Neuron (in vitro differentiated cells): ENCODE data around the gene SYF2.

ENCODE experiments used
- H2AFZ ChIP-seq: one replicate; pipeline ENCODE4 v1.6.1; 2013; ENCODE audit warnings: low read depth, mild to moderate bottlenecking, inconsistent platforms, low read length, moderate library complexity
- H3K27me3 ChIP-seq: one replicate; pipeline ENCODE4 v1.6.1; 2013; ENCODE audit warnings: low read length; ENCODE audit not compliant: insufficient read depth
- H3K36me3 ChIP-seq: one replicate; pipeline ENCODE4 v1.6.1; 2013; ENCODE audit warnings: low read length; ENCODE audit not compliant: insufficient read depth
- H3K4me1 ChIP-seq: one replicate; pipeline ENCODE4 v1.6.1; 2013; ENCODE audit warnings: low read length; ENCODE audit not compliant: insufficient read depth
- H3K4me3 ChIP-seq: 2 replicates; pipeline ENCODE4 v1.5.1; 2013; ENCODE audit warnings: mild to moderate bottlenecking, low read length, moderate library complexity
- H3K9me3 ChIP-seq: one replicate; pipeline ENCODE4 v1.6.1; 2013; ENCODE audit warnings: low read length

SYF2 gene

DNA sequence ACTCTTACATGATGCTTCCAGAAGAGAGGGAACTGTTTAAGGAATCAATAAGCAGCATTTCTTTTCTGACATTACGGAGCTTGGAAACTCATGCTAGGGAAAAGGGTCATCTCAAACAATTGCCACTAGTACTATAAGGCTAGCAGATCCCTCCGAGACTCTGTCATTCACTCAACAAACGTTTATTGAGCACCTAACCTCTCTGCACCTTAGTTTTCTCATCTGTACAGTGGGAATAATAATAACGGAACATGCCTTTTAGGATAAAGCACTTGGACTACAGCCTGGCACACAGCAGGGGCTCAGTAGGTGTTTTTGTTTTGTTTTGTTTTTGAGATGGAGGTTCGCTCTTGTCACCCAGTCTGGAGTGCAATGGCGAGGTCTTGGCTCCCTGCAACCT lies 51.3 kb downstream of the SYF2 start:
- peaks cover 13% of the 10 kb centered on the region for H3K27me3 ChIP-seq
- no peak overlapping the region for H3K4me3 ChIP-seq
- H3K9me3 ChIP-seq, result no peaks in the 10 kb centered on the region
- no peaks in the 10 kb centered on the region for H3K4me1 ChIP-seq
- no peak overlapping the region for H2AFZ ChIP-seq
- no peaks in the 10 kb centered on the region for H3K36me3 ChIP-seq

DNA sequence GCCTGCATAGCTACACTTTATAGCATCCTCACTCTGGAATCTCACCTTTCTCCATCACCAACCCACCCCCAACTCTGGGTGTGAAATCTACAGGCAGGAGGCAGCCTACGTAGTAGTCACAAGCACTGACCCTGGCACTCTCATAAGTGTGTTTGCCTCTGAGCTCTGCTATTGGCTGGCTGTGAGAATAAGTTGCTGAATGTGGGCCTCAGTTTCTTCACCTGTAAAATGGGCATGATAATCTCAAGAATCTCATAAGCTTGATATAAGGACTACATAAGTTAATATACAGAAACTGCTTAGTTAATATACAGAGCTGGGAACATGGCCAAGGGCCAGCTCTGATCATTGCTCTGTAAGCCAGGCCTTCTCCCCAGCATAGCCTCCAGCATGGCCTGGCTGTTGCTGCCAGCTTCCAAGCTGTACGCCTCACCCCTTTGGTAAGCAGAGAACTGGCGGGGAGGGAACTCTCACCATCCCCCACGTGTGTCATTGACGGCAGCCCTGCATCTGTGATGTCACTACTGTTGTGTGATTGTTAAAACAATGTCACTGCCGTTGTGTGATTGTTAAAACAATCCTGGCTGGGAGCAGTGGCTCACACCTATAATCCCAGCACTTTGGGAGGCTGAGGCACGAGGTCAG lies 53.3 kb downstream of the SYF2 start:
- no peaks in the 10 kb centered on the region for H3K9me3 ChIP-seq
- no peaks in the 10 kb centered on the region for H3K36me3 ChIP-seq
- H3K27me3 ChIP-seq, result peaks cover 9% of the 10 kb centered on the region

DNA sequence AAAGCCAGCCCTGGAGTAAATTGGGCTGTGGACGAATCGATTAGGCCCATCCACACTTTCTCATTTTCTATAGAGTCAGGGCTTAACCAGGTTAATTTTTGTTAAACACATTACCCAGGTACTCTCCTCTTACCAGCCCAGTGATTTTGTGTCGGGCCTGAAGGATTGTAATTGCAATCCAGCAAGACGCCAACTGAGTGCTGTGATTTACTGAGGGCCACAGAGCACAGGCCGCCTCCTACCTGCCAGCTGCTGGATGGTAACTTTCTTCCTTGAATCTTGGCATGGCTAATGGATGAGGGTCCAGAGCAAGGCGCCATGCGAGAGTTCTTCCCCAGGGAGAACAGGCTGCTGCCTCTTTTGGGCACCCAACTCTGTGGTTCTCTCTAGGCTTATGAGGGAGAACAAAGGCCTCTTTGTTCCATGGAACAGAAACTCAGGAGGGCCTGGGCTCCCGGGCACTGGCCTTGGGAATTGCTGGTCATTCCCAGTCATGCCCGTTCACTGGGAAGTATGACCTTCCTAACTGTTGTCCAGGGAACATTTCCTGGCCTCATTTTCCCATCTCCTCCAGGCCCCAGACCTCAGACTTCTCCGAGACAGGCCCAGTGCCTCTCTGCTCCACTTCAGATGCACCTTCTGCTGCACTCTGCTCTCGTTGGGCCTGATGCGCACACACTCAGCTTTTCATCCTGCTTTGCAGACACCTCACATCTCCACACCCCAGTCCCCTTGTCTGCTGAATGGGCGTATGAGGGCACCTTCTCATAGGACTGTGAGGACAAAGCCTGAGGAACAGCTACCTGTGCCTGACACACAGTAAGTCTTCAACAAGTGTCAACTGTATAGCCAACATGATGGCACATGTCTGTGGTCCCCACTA lies 57.3 kb downstream of the SYF2 start:
- Histone ChIP-seq H2AFZ (no peak overlapping the region), H3K36me3 (no peaks in the 10 kb centered on the region), H3K9me3 (no peaks in the 10 kb centered on the region), H3K27me3 (peaks cover 1% of the 10 kb centered on the region), H3K4me1 (no peaks in the 10 kb centered on the region), H3K4me3 (no peak overlapping the region)

More for the DNA sequence above, 53.3 kb downstream of the SYF2 start:
- Histone ChIP-seq H2AFZ (no peak overlapping the region), H3K4me3 (no peak overlapping the region), H3K4me1 (no peaks in the 10 kb centered on the region)

DNA sequence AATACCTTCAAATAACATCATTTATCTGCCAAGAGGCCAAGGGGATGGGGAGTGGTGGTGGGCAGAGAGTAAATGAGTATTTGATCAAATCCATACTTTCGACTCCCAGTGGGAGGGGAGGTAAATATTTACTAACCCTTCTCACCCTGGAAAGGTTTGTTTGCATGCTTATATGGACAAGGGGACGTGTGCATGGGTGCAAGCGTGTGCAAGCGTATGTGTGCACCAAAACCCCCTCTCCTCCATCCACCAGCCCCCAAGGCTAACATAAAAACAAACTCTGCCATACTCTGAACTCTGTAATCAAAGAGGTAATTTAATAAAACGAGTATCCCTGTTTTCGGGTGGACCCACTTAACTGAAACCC lies 58.0 kb downstream of the SYF2 start:
- H3K36me3 ChIP-seq, result no peaks in the 10 kb centered on the region
- H3K4me3 ChIP-seq, result no peak overlapping the region
- peaks cover 4% of the 10 kb centered on the region for H3K27me3 ChIP-seq
- no peaks in the 10 kb centered on the region for H3K9me3 ChIP-seq
- H3K4me1 ChIP-seq, result no peaks in the 10 kb centered on the region
- no peak overlapping the region for H2AFZ ChIP-seq

DNA sequence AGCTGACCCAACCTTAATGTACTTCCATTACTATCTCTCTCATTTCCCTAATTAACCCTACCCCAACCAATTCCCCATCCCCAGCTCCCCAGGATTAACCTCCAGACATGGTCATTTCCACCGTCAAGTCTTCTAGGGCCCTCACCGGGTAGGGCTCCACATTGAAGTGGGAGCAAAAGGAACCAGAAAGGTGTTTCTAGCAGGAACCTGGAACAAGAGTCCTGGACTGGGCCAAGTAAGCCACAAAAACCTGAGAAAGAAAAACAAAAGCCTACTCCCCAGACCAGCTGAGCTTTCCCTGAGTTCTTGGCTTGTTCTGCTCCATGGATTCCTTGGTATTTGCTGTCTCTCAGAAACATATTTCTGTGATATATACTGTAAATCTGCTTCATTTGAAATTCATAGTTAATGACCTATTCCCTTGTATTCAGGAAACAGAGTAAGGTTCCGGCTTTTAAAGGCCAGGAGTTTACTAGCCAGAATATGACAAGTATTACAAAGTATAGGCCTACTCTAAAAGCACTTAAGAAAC lies 58.4 kb downstream of the SYF2 start:
- peaks cover 4% of the 10 kb centered on the region for H3K27me3 ChIP-seq

More for the DNA sequence above, 58.4 kb downstream of the SYF2 start:
- Histone ChIP-seq H2AFZ (no peak overlapping the region), H3K4me3 (no peak overlapping the region), H3K9me3 (no peaks in the 10 kb centered on the region), H3K4me1 (no peaks in the 10 kb centered on the region), H3K36me3 (no peaks in the 10 kb centered on the region)
